ENCODE measurements around the gene ADCY10.
A peak's percentile ranks its signal among the peaks of the same experiment; 100 is the strongest.

ADCY10 gene

GRCh38 chr1:167922023-167922422, 8.1 kb upstream of the ADCY10 start:
- Mint-ChIP-seq H3K27ac (no peak overlapping the region), H3K36me3 (ENCODE audit: low read depth) (peaks cover 26% of the 10 kb centered on the region), H3K27me3 (no peaks in the 10 kb centered on the region), H3K9me3 (no peaks in the 10 kb centered on the region), H3K4me1 (ENCODE audit: low read depth) (peaks cover 16% of the 10 kb centered on the region), H3K4me3 (no peak overlapping the region)
- intact Hi-C loops (cut with micrococcal nuclease): no loop called here

- intact Hi-C loops (cut with micrococcal nuclease): no loop called here
- H3K9me3 Mint-ChIP-seq: no peaks in the 10 kb centered on the region
- H3K27ac Mint-ChIP-seq: no peak overlapping the region
- no peaks in the 10 kb centered on the region for H3K27me3 Mint-ChIP-seq
- H3K4me3 Mint-ChIP-seq: no peak overlapping the region
- H3K36me3 Mint-ChIP-seq (ENCODE audit: low read depth): peaks cover 38% of the 10 kb centered on the region
- peaks cover 5% of the 10 kb centered on the region for H3K4me1 Mint-ChIP-seq (ENCODE audit: low read depth)
Observed at GRCh38 chr1:167916766-167917511, 3.0 kb upstream of the ADCY10 start.

GRCh38 chr1:167915569-167915968, 1.6 kb upstream of the ADCY10 start:
- Mint-ChIP-seq H3K4me1 (ENCODE audit: low read depth) (peaks cover 19% of the 10 kb centered on the region), H3K27me3 (no peaks in the 10 kb centered on the region), H3K27ac (no peak overlapping the region), H3K4me3 (no peak overlapping the region), H3K9me3 (peaks cover under 1% of the 10 kb centered on the region), H3K36me3 (ENCODE audit: low read depth) (peaks cover 38% of the 10 kb centered on the region)
- intact Hi-C loops (cut with micrococcal nuclease): no loop called here

- Mint-ChIP-seq H3K27ac (no peak overlapping the region), H3K27me3 (no peaks in the 10 kb centered on the region), H3K9me3 (peaks cover 12% of the 10 kb centered on the region), H3K4me1 (ENCODE audit: low read depth) (peaks cover 20% of the 10 kb centered on the region), H3K36me3 (ENCODE audit: low read depth) (peaks cover 25% of the 10 kb centered on the region), H3K4me3 (no peak overlapping the region)
- intact Hi-C loops (cut with micrococcal nuclease): no loop called here
Observed at GRCh38 chr1:167912294-167912693, 1.6 kb downstream of the ADCY10 start.

GRCh38 chr1:167911413-167911812, 2.5 kb downstream of the ADCY10 start:
- peaks cover 12% of the 10 kb centered on the region for H3K9me3 Mint-ChIP-seq
- intact Hi-C loops (cut with micrococcal nuclease): no loop called here
- peak overlapping the region; percentile 77 for H3K27ac Mint-ChIP-seq
- H3K4me1 Mint-ChIP-seq (ENCODE audit: low read depth): peaks cover 20% of the 10 kb centered on the region
- H3K36me3 Mint-ChIP-seq (ENCODE audit: low read depth): peaks cover 18% of the 10 kb centered on the region
- H3K4me3 Mint-ChIP-seq: peak overlapping the region; percentile 39
- H3K27me3 Mint-ChIP-seq: no peaks in the 10 kb centered on the region

GRCh38 chr1:167910530-167910929, 3.4 kb downstream of the ADCY10 start:
- peaks cover 9% of the 10 kb centered on the region for H3K36me3 Mint-ChIP-seq (ENCODE audit: low read depth)
- intact Hi-C loops (cut with micrococcal nuclease): no loop called here
- peak overlapping the region; percentile 17 for H3K27ac Mint-ChIP-seq
- no peaks in the 10 kb centered on the region for H3K27me3 Mint-ChIP-seq
- no peak overlapping the region for H3K4me3 Mint-ChIP-seq
- peaks cover 12% of the 10 kb centered on the region for H3K9me3 Mint-ChIP-seq
- H3K4me1 Mint-ChIP-seq (ENCODE audit: low read depth): peaks cover 25% of the 10 kb centered on the region

GRCh38 chr1:167909691-167910180, 4.2 kb downstream of the ADCY10 start:
- H3K27ac Mint-ChIP-seq: no peak overlapping the region

GRCh38 chr1:167905671-167906070, 8.3 kb downstream of the ADCY10 start:
- Mint-ChIP-seq H3K4me3 (no peak overlapping the region), H3K9me3 (peaks cover 12% of the 10 kb centered on the region), H3K27ac (no peak overlapping the region), H3K4me1 (ENCODE audit: low read depth) (peaks cover 16% of the 10 kb centered on the region), H3K27me3 (no peaks in the 10 kb centered on the region), H3K36me3 (ENCODE audit: low read depth) (no peaks in the 10 kb centered on the region)
- intact Hi-C loops (cut with micrococcal nuclease): no loop called here

More at GRCh38 chr1:167909691-167910180, 4.2 kb downstream of the ADCY10 start:
- Mint-ChIP-seq H3K9me3 (peaks cover 12% of the 10 kb centered on the region), H3K4me3 (no peak overlapping the region), H3K4me1 (ENCODE audit: low read depth) (peaks cover 29% of the 10 kb centered on the region), H3K27me3 (no peaks in the 10 kb centered on the region), H3K36me3 (ENCODE audit: low read depth) (peaks cover 6% of the 10 kb centered on the region)
- intact Hi-C loops (cut with micrococcal nuclease): no loop called here

- no peak overlapping the region for H3K27ac Mint-ChIP-seq
- no peaks in the 10 kb centered on the region for H3K36me3 Mint-ChIP-seq (ENCODE audit: low read depth)
- H3K4me1 Mint-ChIP-seq (ENCODE audit: low read depth): peaks cover 11% of the 10 kb centered on the region
- H3K9me3 Mint-ChIP-seq: peaks cover 7% of the 10 kb centered on the region
- intact Hi-C loops (cut with micrococcal nuclease): no loop called here
- no peaks in the 10 kb centered on the region for H3K27me3 Mint-ChIP-seq
- no peak overlapping the region for H3K4me3 Mint-ChIP-seq
Observed at GRCh38 chr1:167905182-167905581, 8.8 kb downstream of the ADCY10 start.

GRCh38 chr1:167904652-167905130, 9.2 kb downstream of the ADCY10 start:
- Mint-ChIP-seq H3K27me3 (no peaks in the 10 kb centered on the region), H3K4me3 (no peak overlapping the region), H3K9me3 (peaks cover 2% of the 10 kb centered on the region), H3K27ac (no peak overlapping the region), H3K4me1 (ENCODE audit: low read depth) (peaks cover 10% of the 10 kb centered on the region), H3K36me3 (ENCODE audit: low read depth) (no peaks in the 10 kb centered on the region)
- intact Hi-C loops (cut with micrococcal nuclease): no loop called here

- Mint-ChIP-seq H3K4me3 (no peak overlapping the region), H3K4me1 (ENCODE audit: low read depth) (peaks cover 8% of the 10 kb centered on the region), H3K36me3 (ENCODE audit: low read depth) (no peaks in the 10 kb centered on the region), H3K27me3 (no peaks in the 10 kb centered on the region), H3K27ac (no peak overlapping the region), H3K9me3 (no peaks in the 10 kb centered on the region)
- intact Hi-C loops (cut with micrococcal nuclease): no loop called here
Observed at GRCh38 chr1:167900907-167901306, 13.0 kb downstream of the ADCY10 start.

GRCh38 chr1:167899253-167899681, 14.7 kb downstream of the ADCY10 start:
- H3K9me3 Mint-ChIP-seq: no peaks in the 10 kb centered on the region
- H3K36me3 Mint-ChIP-seq (ENCODE audit: low read depth): no peaks in the 10 kb centered on the region
- H3K27ac Mint-ChIP-seq: no peak overlapping the region
- H3K4me1 Mint-ChIP-seq (ENCODE audit: low read depth): no peaks in the 10 kb centered on the region
- no peaks in the 10 kb centered on the region for H3K27me3 Mint-ChIP-seq
- no peak overlapping the region for H3K4me3 Mint-ChIP-seq
- intact Hi-C loops (cut with micrococcal nuclease): no loop called here

GRCh38 chr1:167898578-167899222, 15.2 kb downstream of the ADCY10 start:
- intact Hi-C loops (cut with micrococcal nuclease): no loop called here
- Mint-ChIP-seq H3K27me3 (no peaks in the 10 kb centered on the region), H3K4me3 (no peak overlapping the region), H3K27ac (no peak overlapping the region), H3K4me1 (ENCODE audit: low read depth) (no peaks in the 10 kb centered on the region), H3K36me3 (ENCODE audit: low read depth) (no peaks in the 10 kb centered on the region), H3K9me3 (no peaks in the 10 kb centered on the region)

GRCh38 chr1:167893798-167894197, 20.1 kb downstream of the ADCY10 start:
- H3K9me3 Mint-ChIP-seq: no peaks in the 10 kb centered on the region
- H3K27ac Mint-ChIP-seq: no peak overlapping the region
- no peaks in the 10 kb centered on the region for H3K36me3 Mint-ChIP-seq (ENCODE audit: low read depth)
- no peaks in the 10 kb centered on the region for H3K27me3 Mint-ChIP-seq
- H3K4me1 Mint-ChIP-seq (ENCODE audit: low read depth): no peaks in the 10 kb centered on the region
- intact Hi-C loops (cut with micrococcal nuclease): no loop called here
- H3K4me3 Mint-ChIP-seq: no peak overlapping the region
